HL-60 (cell line): ENCODE results near the gene RARA.

Source experiments
- CTCF ChIP-seq: IDR thresholded peaks from one replicate; pipeline ENCODE4 v1.5.1; 2011; ENCODE audit warnings: low read length, control low read depth, inconsistent platforms; ENCODE audit not compliant: insufficient read depth
- GABPA ChIP-seq: IDR thresholded peaks from 2 replicates; pipeline ENCODE4 v1.6.1; 2012; ENCODE audit warnings: low read depth
- POLR2AphosphoS5 ChIP-seq: IDR thresholded peaks from 2 replicates; pipeline ENCODE4 v1.6.1; 2012; ENCODE audit warnings: low read depth

GRCh38 chr17:40354221-40355122, 45.5 kb downstream of the RARA start:
- TF ChIP-seq POLR2AphosphoS5 (no peak), CTCF (no peak), GABPA (no peak)
